H1 (cell line): ENCODE data around the gene PRR19. TPM values are rescaled to one million over a fixed set of nuclear protein-coding genes. Genes with fewer than 3 reads are reported as not detected.

ENCODE experiments used
- CTCF ChIA-PET: fragments of 300-600 bp; sonication (Branson Sonifier 250); formaldehyde crosslinking; loops from one replicate; lab custom pipeline; 2021; ENCODE audit not compliant: partially characterized antibody; lab: Charles Lee
- POLR2A ChIA-PET: fragments of 300-600 bp; sonication (Branson Sonifier 250); formaldehyde crosslinking; loops from one replicate; lab custom pipeline; 2021; ENCODE audit warnings: inconsistent platforms; ENCODE audit not compliant: partially characterized antibody; lab: Charles Lee
- DNase-seq, 2 experiments: peaks; one replicate each; pipeline versions ENCODE4 v3.0.0 to v3.0.0-alpha.2; 2010 to 2022; ENCODE audit warnings: low spot score in 2 of 2, low read depth in 1 of 2, mixed read lengths in 1 of 2
- FAIRE-seq: peaks from 2 replicates; lab custom pipeline; 2011; peaks lifted over from hg19 to GRCh38; lab: Jason Lieb, UNC
- H2AFZ ChIP-seq: 2 replicates; pipeline ENCODE4 v1.8.1; 2012; ENCODE audit warnings: low read length, inconsistent platforms
- H2AK5ac ChIP-seq: 2 replicates; pipeline ENCODE4 v1.6.1; 2013; ENCODE audit warnings: low read depth, low read length
- H2BK120ac ChIP-seq: replicated peaks from 2 replicates; pipeline ENCODE3; 2013; ENCODE audit warnings: low read depth, low read length, inconsistent platforms
- H2BK12ac ChIP-seq: 2 replicates; pipeline ENCODE4 v1.6.1; 2013; ENCODE audit warnings: low read depth, low read length
- H2BK15ac ChIP-seq: 2 replicates; pipeline ENCODE4 v1.6.1; 2013; ENCODE audit warnings: low read length
- H2BK20ac ChIP-seq: 2 replicates; pipeline ENCODE4 v1.6.1; 2013; ENCODE audit warnings: low read length
- H2BK5ac ChIP-seq: 2 replicates; pipeline ENCODE4 v1.6.1; 2013; ENCODE audit warnings: low read depth, low read length
- H3K14ac ChIP-seq: 2 replicates; pipeline ENCODE4 v1.6.1; 2013; ENCODE audit warnings: inconsistent platforms; ENCODE audit not compliant: insufficient read length
- H3K18ac ChIP-seq: 2 replicates; pipeline ENCODE4 v1.6.1; 2013; ENCODE audit warnings: low read length; ENCODE audit errors: extremely low read depth
- H3K23ac ChIP-seq: 2 replicates; pipeline ENCODE4 v1.6.1; 2013; ENCODE audit warnings: inconsistent platforms; ENCODE audit not compliant: insufficient read length
- H3K23me2 ChIP-seq: 2 replicates; pipeline ENCODE4 v1.6.1; 2013; ENCODE audit warnings: low read depth, low read length
- H3K27ac ChIP-seq: 2 replicates; pipeline ENCODE4 v1.6.1; 2011; ENCODE audit warnings: low read depth, low read length, inconsistent platforms
- H3K27me3 ChIP-seq, 4 experiments: replicated peaks in 1 of 4; 1 replicate in 1 of 4; 2 replicates in 3 of 4; pipeline versions ENCODE4 v1.6.1 to v1.8.1; 2011 to 2013; ENCODE audit warnings: low read length in 3 of 4, mild to moderate bottlenecking in 3 of 4, inconsistent platforms in 2 of 4, mixed read lengths in 2 of 4, moderate library complexity in 1 of 4; ENCODE audit not compliant: control insufficient read depth in 3 of 4, insufficient read depth in 3 of 4; ENCODE audit errors: extremely low read depth in 1 of 4
- H3K36me3 ChIP-seq, 4 experiments: 2 replicates each; pipeline versions ENCODE4 v1.6.1 to v1.8.1; 2011 to 2013; ENCODE audit warnings: mild to moderate bottlenecking in 4 of 4, low read length in 3 of 4, moderate library complexity in 2 of 4, control low read depth in 1 of 4, inconsistent platforms in 1 of 4; ENCODE audit not compliant: insufficient read depth in 4 of 4, control insufficient read depth in 2 of 4
- H3K4ac ChIP-seq: replicated peaks from 2 replicates; pipeline ENCODE3; 2013; ENCODE audit warnings: low read length, low read depth, mixed read lengths, inconsistent platforms; ENCODE audit not compliant: insufficient read length
- H3K4me1 ChIP-seq, 4 experiments: replicated peaks in 1 of 4; 1 replicate in 1 of 4; 2 replicates in 3 of 4; pipeline versions ENCODE4 v1.6.1 to v1.8.1; 2011 to 2013; ENCODE audit warnings: low read length in 3 of 4, inconsistent platforms in 2 of 4, mixed read lengths in 1 of 4; ENCODE audit not compliant: insufficient read depth in 4 of 4, control insufficient read depth in 3 of 4
- H3K4me2 ChIP-seq, 2 experiments: 2 replicates each; pipeline versions ENCODE4 v1.6.1 to v1.8.1; 2011 to 2013; ENCODE audit warnings: low read depth in 2 of 2, low read length in 2 of 2, control low read depth in 1 of 2, inconsistent platforms in 1 of 2, mild to moderate bottlenecking in 1 of 2; ENCODE audit not compliant: insufficient read depth in 1 of 2
- H3K4me3 ChIP-seq, 4 experiments: fragments of 200-600, 300-600 bp in 1 of 4; sonication (generic), shearing (Covaris generic), sonication (Bioruptor Twin) in 1 of 4; 2 replicates each; pipeline versions ENCODE4 v1.5.1 to v1.8.1; 2011 to 2016; ENCODE audit warnings: low read length in 4 of 4, low read depth in 3 of 4, control low read depth in 2 of 4, inconsistent platforms in 2 of 4, mild to moderate bottlenecking in 2 of 4, mixed read lengths in 1 of 4, moderate library complexity in 1 of 4; ENCODE audit not compliant: insufficient read depth in 2 of 4; ENCODE audit errors: extremely low read depth in 1 of 4
- H3K56ac ChIP-seq: replicated peaks from 2 replicates; pipeline ENCODE3; 2013; ENCODE audit warnings: low read depth, mild to moderate bottlenecking, mixed read lengths, low read length, inconsistent platforms; ENCODE audit not compliant: insufficient read length
- H3K79me1 ChIP-seq: 2 replicates; pipeline ENCODE4 v1.6.1; 2013; ENCODE audit warnings: low read depth, low read length, control low read depth
- H3K79me2 ChIP-seq, 2 experiments: 2 replicates each; pipeline versions ENCODE4 v1.6.1 to v1.8.1; 2012 to 2013; ENCODE audit warnings: low read length in 2 of 2, mild to moderate bottlenecking in 2 of 2, inconsistent platforms in 1 of 2; ENCODE audit not compliant: insufficient read depth in 2 of 2, control insufficient read depth in 1 of 2
- H3K9ac ChIP-seq, 4 experiments: replicated peaks in 1 of 4; 1 replicate in 1 of 4; 2 replicates in 3 of 4; pipeline versions ENCODE4 v1.6.1 to v1.8.1; 2011 to 2013; ENCODE audit warnings: low read depth in 3 of 4, low read length in 3 of 4, control low read depth in 2 of 4, mild to moderate bottlenecking in 2 of 4, moderate library complexity in 2 of 4, inconsistent platforms in 1 of 4; ENCODE audit errors: extremely low read depth in 1 of 4
- H3K9me3 ChIP-seq, 2 experiments: 2 replicates each; pipeline versions ENCODE4 v1.6.1 to v1.8.1; 2012 to 2013; ENCODE audit warnings: mild to moderate bottlenecking in 2 of 2, moderate library complexity in 2 of 2, control low read depth in 1 of 2, inconsistent platforms in 1 of 2, low read depth in 1 of 2, low read length in 1 of 2, mixed read lengths in 1 of 2; ENCODE audit not compliant: insufficient read depth in 2 of 2
- H4K20me1 ChIP-seq, 2 experiments: replicated peaks in 1 of 2; 2 replicates each; pipeline versions ENCODE3 to v1.8.1; 2011 to 2013; ENCODE audit warnings: inconsistent platforms in 2 of 2, low read length in 2 of 2, mild to moderate bottlenecking in 1 of 2; ENCODE audit not compliant: insufficient read depth in 2 of 2, control insufficient read depth in 1 of 2
- H4K5ac ChIP-seq: 2 replicates; pipeline ENCODE4 v1.6.1; 2013; ENCODE audit warnings: low read length, low read depth, mixed read lengths, inconsistent platforms; ENCODE audit not compliant: insufficient read length
- H4K8ac ChIP-seq: 2 replicates; pipeline ENCODE4 v1.8.0; 2013; ENCODE audit warnings: mild to moderate bottlenecking, moderate library complexity, low read length, inconsistent platforms; ENCODE audit not compliant: insufficient read depth; ENCODE audit errors: extremely low read depth
- H4K91ac ChIP-seq: replicated peaks from 2 replicates; pipeline ENCODE3; 2013; ENCODE audit warnings: low read length, mixed read lengths, inconsistent platforms; ENCODE audit not compliant: insufficient read length
- CBX8 ChIP-seq: fragments of 300-800, 300-1000 bp; sonication (generic); IDR thresholded peaks from 2 replicates; pipeline ENCODE4 v1.7.1; 2016; ENCODE audit warnings: low read depth, low read length, borderline replicate concordance
- CHD1 ChIP-seq: IDR thresholded peaks from 2 replicates; pipeline ENCODE4 v1.6.1; 2012; ENCODE audit warnings: low read depth, low read length, improper control_type of control experiment
- EGR1 ChIP-seq: IDR thresholded peaks from 2 replicates; pipeline ENCODE4 v1.6.1; 2011; ENCODE audit warnings: low read depth, low read length, borderline replicate concordance
- EZH2 ChIP-seq: fragments of 200-600 bp; sonication (generic); IDR thresholded peaks from 2 replicates; pipeline ENCODE4 v1.7.1; 2012; ENCODE audit warnings: low read depth, mild to moderate bottlenecking, moderate library complexity, low read length, inconsistent platforms; ENCODE audit not compliant: severe bottlenecking
- FOSL1 ChIP-seq: IDR thresholded peaks from 2 replicates; pipeline ENCODE4 v1.6.1; 2011; ENCODE audit warnings: mild to moderate bottlenecking, low read depth, low read length, moderate library complexity; ENCODE audit not compliant: insufficient read depth
- GABPA ChIP-seq: IDR thresholded peaks from 2 replicates; pipeline ENCODE4 v1.6.1; 2011; ENCODE audit warnings: mild to moderate bottlenecking, low read length, moderate library complexity, borderline replicate concordance; ENCODE audit not compliant: insufficient read depth
- HDAC2 ChIP-seq, 2 experiments: fragments of 300-600 bp in 1 of 2; sonication (generic) in 1 of 2; IDR thresholded peaks; 2 replicates each; pipeline ENCODE4 v1.6.1; 2011 to 2012; ENCODE audit warnings: low read depth in 2 of 2, low read length in 2 of 2, mild to moderate bottlenecking in 2 of 2, moderate library complexity in 2 of 2, borderline replicate concordance in 1 of 2, inconsistent platforms in 1 of 2
- KDM1A ChIP-seq: fragments of 200-600, 300-600 bp; sonication (generic); IDR thresholded peaks from 2 replicates; pipeline ENCODE4 v1.7.1; 2016; ENCODE audit warnings: mild to moderate bottlenecking, low read length, borderline replicate concordance
- KDM4A ChIP-seq: IDR thresholded peaks from one replicate; pipeline ENCODE4 v1.7.1; 2012; ENCODE audit warnings: low read depth, mild to moderate bottlenecking, moderate library complexity, low read length, inconsistent platforms; ENCODE audit not compliant: severe bottlenecking
- POLR2A ChIP-seq, 2 experiments: IDR thresholded peaks; 1 replicate in 1 of 2; 2 replicates in 1 of 2; pipeline ENCODE4 v1.6.1; 2011; ENCODE audit warnings: low read depth in 2 of 2, low read length in 2 of 2, mild to moderate bottlenecking in 2 of 2; ENCODE audit errors: control extremely low read depth in 1 of 2
- SP2 ChIP-seq: IDR thresholded peaks from 2 replicates; pipeline ENCODE4 v1.6.1; 2012; ENCODE audit warnings: mild to moderate bottlenecking, low read length, inconsistent platforms
- SUZ12 ChIP-seq: fragments of 200-600 bp; sonication (generic); IDR thresholded peaks from 2 replicates; pipeline ENCODE4 v1.6.1; 2012; ENCODE audit warnings: mild to moderate bottlenecking, inconsistent platforms, low read length, moderate library complexity, mixed read lengths
- TAF7 ChIP-seq: optimal IDR thresholded peaks from 2 replicates; pipeline ENCODE3; 2011; ENCODE audit warnings: low read depth, mild to moderate bottlenecking, inconsistent platforms, low read length, moderate library complexity, borderline replicate concordance
- TEAD4 ChIP-seq: IDR thresholded peaks from 2 replicates; pipeline ENCODE4 v1.6.1; 2012; ENCODE audit warnings: low read depth, low read length, inconsistent platforms, mixed read lengths
- YY1 ChIP-seq: IDR thresholded peaks from 2 replicates; pipeline ENCODE4 v1.6.1; 2011; ENCODE audit warnings: low read depth, mild to moderate bottlenecking, low read length
- WGBS, 2 experiments: shearing (Covaris generic) in 1 of 2; methylation state at CpG; one replicate each; pipeline versions ENCODE4 v1.1.6 to v1.1.7; 2013 to 2015; ENCODE audit warnings: low lambda C conversion rate in 2 of 2, mixed read lengths in 2 of 2, inconsistent platforms in 1 of 2, low coverage in 1 of 2, missing lambda C conversion rate in 1 of 2; ENCODE audit not compliant: insufficient replicate concordance in 2 of 2, insufficient coverage in 1 of 2, insufficient read length in 1 of 2; ENCODE audit errors: extremely low coverage in 1 of 2, missing lambda C conversion rate in 1 of 2; 5-methylcytosine and 5-hydroxymethylcytosine counted together
- polyA plus RNA-seq, 7 experiments: library from polyadenylated mRNA; depleted of rRNA in 3 of 7; stranded (reverse) in 5 of 7; unstranded in 2 of 7; fragments of >200 nt in 5 of 7; fragments of 200-250 nt in 2 of 7; gene quantifications; 1 replicate in 5 of 7; 2 replicates in 1 of 7; 4 replicates in 1 of 7; pipeline versions ENCODE4 v1.2.1 to v1.2.3, GENCODE V29; 2011 to 2013; ENCODE audit warnings: missing spikeins in 2 of 7, mixed read lengths in 2 of 7
- total RNA-seq: library from RNA; stranded (reverse); fragmentation: NEBNext Ultra II Directional; extraction: Animal tissue kit (Norgen Biotek cat#: 25700); gene quantifications from 2 replicates; pipeline ENCODE4 v1.2.1, GENCODE V29; 2021

PRR19 gene
- total and polyA plus RNA-seq, 2 of the 8 experiments (the other 6 are each of a cell fraction or from before 2014, with no cell fraction given), result 7.2 to 7.5 TPM

GRCh38 chr19:42335971-42336370 is 34.0 kb downstream of the PRR19 start:
- Histone ChIP-seq H2BK20ac (no peak overlapping the region), H2AK5ac (no peak overlapping the region), H3K14ac (no peak overlapping the region), H2BK5ac (no peak overlapping the region), H4K8ac (no peak overlapping the region), H3K56ac (no peak overlapping the region), H4K20me1 (peaks cover 0 to 11% of the 10 kb centered on the region in 2 experiments), H2BK120ac (no peak overlapping the region), H3K79me1 (peaks cover 2% of the 10 kb centered on the region; the same call in 1 of the 2 replicates), H2BK12ac (no peak overlapping the region), H3K4me3 (no peak overlapping the region), H3K27ac (no peak overlapping the region), H3K23ac (no peak overlapping the region), H2BK15ac (no peak overlapping the region), H3K23me2 (no peaks in the 10 kb centered on the region; the same call in 1 of the 2 replicates), H3K79me2 (no peaks in the 10 kb centered on the region; a peak in 1 of 4 replicates), H3K9me3 (no peaks in the 10 kb centered on the region), H4K91ac (no peak overlapping the region), H3K4me2 (no peak overlapping the region), H3K4ac (no peak overlapping the region), H4K5ac (no peak overlapping the region), H3K18ac (no peak overlapping the region), H3K36me3 (peaks cover 0 to 8% (median 2%) of the 10 kb centered on the region in 4 experiments; a peak in 1 of 8 replicates), H3K4me1 (no peaks in the 10 kb centered on the region; a peak in 1 of 7 replicates), H3K27me3 (no peaks in the 10 kb centered on the region), H2AFZ (no peak overlapping the region), H3K9ac (no peak overlapping the region)
- FAIRE-seq (no peak), DNase-seq (no peak)
- ChIA-PET CTCF (no interaction called here), POLR2A (no interaction called here)
- 87% methylated on average over 19 of the region's 19 CpGs; no CpG with 5 or more reads in 1 of the 2 experiments for WGBS, 2 experiments
- no peak for TF ChIP-seq KDM1A
- no peak for TF ChIP-seq CBX8
- no peak for TF ChIP-seq EZH2
- TF ChIP-seq EGR1, result no peak
- TF ChIP-seq POLR2A (IDR thresholded peaks at IDR 0.05; ENCODE audit: control extremely low read depth in 1 of 2, low read depth in 2 of 2, low read length in 2 of 2), result no peak
- TF ChIP-seq SP2, result no peak
- TF ChIP-seq TAF7, result no peak
- no peak for TF ChIP-seq GABPA
- TF ChIP-seq SUZ12, result no peak
- TF ChIP-seq HDAC2 (IDR thresholded peaks at IDR 0.05; ENCODE audit: borderline replicate concordance in 1 of 2, low read depth in 2 of 2, low read length in 2 of 2), result no peak
- no peak for TF ChIP-seq KDM4A
- no peak for TF ChIP-seq YY1
- TF ChIP-seq TEAD4, result no peak
- no peak for TF ChIP-seq FOSL1
- no peak for TF ChIP-seq CHD1
